ENCODE data around the gene C11orf24. TPM values are rescaled to one million over a fixed set of nuclear protein-coding genes. Genes with fewer than 3 reads are reported as not detected.

The C11orf24 gene
- total and polyA plus RNA-seq, 10 of the 15 experiments (the other 5 are each of a cell fraction or from before 2014, with no cell fraction given), result 4.3 to 104 (median 41.4) TPM

GRCh38 chr11:68317147-68317785 lies 45.5 kb upstream of the C11orf24 start:
- Histone ChIP-seq H2AFZ (ENCODE audit: control insufficient read depth, low read depth, low read length) (no peak overlapping the region), H3K27ac (ENCODE audit: control insufficient read depth, insufficient read depth) (no peak overlapping the region), H3K36me3 (ENCODE audit: control insufficient read depth in 2 of 2, insufficient read depth in 2 of 2, low read length in 1 of 2) (no peaks in the 10 kb centered on the region), H3K4me1 (ENCODE audit: control insufficient read depth, insufficient read depth, low read length) (peaks cover 6% of the 10 kb centered on the region), H3K9me3 (replicated peaks; ENCODE audit: control insufficient read depth, insufficient read depth, low read length) (no peaks in the 10 kb centered on the region), H3K9ac (ENCODE audit: control insufficient read depth, insufficient read depth, low read length) (no peak overlapping the region), H3K4me2 (ENCODE audit: control insufficient read depth, insufficient read depth) (no peak overlapping the region), H3K27me3 (replicated peaks in 1 of 2; ENCODE audit: control insufficient read depth in 2 of 2, insufficient read depth in 2 of 2, low read length in 1 of 2) (no peaks in the 10 kb centered on the region), H3K4me3 (no peak overlapping the region), H4K20me1 (ENCODE audit: control insufficient read depth, insufficient read depth) (no peaks in the 10 kb centered on the region), H3K79me2 (ENCODE audit: control insufficient read depth, insufficient read depth, low read length) (peaks cover 47% of the 10 kb centered on the region)
- ChIA-PET CTCF (interaction anchor here (1.1 kb wide), 1 partner anchor 12 kb away, joined by 3 read pairs; no protein-coding TSS in a partner anchor), RAD21 (ENCODE audit: unreplicated experiment) (no interaction called here), POLR2A (interaction anchor here (0.7 kb wide), 1 partner anchor 32 kb away, joined by 4 read pairs; no protein-coding TSS in a partner anchor), SMC1A (ENCODE audit: uncharacterized antibody, unreplicated experiment) (no interaction called here)
- no peak for DNase-seq (ENCODE audit: low read depth, low spot score)
- in situ Hi-C loops (cut with MboI), result no loop called here
- TF ChIP-seq FOXM1 (IDR thresholded peaks at IDR 0.05; ENCODE audit: low read depth, low read length), result no peak
- TF ChIP-seq NFXL1 (IDR thresholded peaks at IDR 0.05; ENCODE audit: borderline replicate concordance), result no peak
- TF ChIP-seq MEF2B (IDR thresholded peaks at IDR 0.05; ENCODE audit: partially characterized antibody, poor library complexity, severe bottlenecking), result no peak
- no peak for TF ChIP-seq SMAD1 (IDR thresholded peaks at IDR 0.05; ENCODE audit: low read depth, partially characterized antibody)
- TF ChIP-seq, protein P1, sequence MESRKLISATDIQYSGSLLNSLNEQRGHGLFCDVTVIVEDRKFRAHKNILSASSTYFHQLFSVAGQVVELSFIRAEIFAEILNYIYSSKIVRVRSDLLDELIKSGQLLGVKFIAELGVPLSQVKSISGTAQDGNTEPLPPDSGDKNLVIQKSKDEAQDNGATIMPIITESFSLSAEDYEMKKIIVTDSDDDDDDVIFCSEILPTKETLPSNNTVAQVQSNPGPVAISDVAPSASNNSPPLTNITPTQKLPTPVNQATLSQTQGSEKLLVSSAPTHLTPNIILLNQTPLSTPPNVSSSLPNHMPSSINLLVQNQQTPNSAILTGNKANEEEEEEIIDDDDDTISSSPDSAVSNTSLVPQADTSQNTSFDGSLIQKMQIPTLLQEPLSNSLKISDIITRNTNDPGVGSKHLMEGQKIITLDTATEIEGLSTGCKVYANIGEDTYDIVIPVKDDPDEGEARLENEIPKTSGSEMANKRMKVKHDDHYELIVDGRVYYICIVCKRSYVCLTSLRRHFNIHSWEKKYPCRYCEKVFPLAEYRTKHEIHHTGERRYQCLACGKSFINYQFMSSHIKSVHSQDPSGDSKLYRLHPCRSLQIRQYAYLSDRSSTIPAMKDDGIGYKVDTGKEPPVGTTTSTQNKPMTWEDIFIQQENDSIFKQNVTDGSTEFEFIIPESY (IDR thresholded peaks at IDR 0.05), result no peak
- WGBS (ENCODE audit: insufficient coverage, insufficient replicate concordance, low lambda C conversion rate, missing lambda C conversion rate), result 63% methylated on average over 15 of the region's 15 CpGs
- no peak for ATAC-seq
- no peak for FAIRE-seq
- intact Hi-C loops (cut with micrococcal nuclease; ENCODE audit: unreplicated experiment), result no loop called here
- BruUV-seq (replicated peaks), result no TSS peak
